Left renal cortex interstitium (tissue), 4 donors: ENCODE data around the gene XPNPEP1. TPM values are rescaled to one million over a fixed set of nuclear protein-coding genes. Genes with fewer than 3 reads are reported as not detected.

ENCODE experiments used
- DNase-seq, 4 donors: peaks; one replicate each; pipeline ENCODE4 v3.0.0-alpha.2; 2013; ENCODE audit warnings: low read depth in 4 of 4, low spot score in 2 of 4, missing footprints in 1 of 4
- polyA plus RNA-seq, 4 donors: library from polyadenylated mRNA; unstranded; fragments of 120-200 nt; gene quantifications; one replicate each; pipeline ENCODE4 v1.2.1, GENCODE V29; 2013; ENCODE audit not compliant: insufficient read length in 4 of 4

XPNPEP1 gene
- polyA plus RNA-seq, 4 donors, result 78.9 to 88.3 (median 83.5) TPM

DNA sequence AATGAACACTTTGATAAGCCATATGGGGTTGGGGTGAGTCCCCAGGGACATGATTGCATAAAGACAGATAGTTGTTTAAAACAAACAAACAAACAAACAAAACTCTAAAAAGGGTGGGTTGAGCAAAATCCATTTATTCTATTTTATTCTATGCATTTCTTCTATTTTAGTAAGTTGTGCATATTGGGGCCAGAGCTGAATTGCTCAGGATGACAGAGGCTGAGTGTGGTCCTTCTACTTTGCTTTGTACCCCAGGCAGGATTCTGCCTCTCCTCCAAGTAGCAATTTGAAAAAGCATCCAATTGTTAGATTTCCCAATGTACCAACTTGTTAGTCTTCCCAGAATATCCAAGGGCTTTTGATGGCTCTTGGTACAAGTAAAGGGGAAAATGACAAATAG lies 29.2 kb upstream of the XPNPEP1 start:
- DNase-seq, result no peak

DNA sequence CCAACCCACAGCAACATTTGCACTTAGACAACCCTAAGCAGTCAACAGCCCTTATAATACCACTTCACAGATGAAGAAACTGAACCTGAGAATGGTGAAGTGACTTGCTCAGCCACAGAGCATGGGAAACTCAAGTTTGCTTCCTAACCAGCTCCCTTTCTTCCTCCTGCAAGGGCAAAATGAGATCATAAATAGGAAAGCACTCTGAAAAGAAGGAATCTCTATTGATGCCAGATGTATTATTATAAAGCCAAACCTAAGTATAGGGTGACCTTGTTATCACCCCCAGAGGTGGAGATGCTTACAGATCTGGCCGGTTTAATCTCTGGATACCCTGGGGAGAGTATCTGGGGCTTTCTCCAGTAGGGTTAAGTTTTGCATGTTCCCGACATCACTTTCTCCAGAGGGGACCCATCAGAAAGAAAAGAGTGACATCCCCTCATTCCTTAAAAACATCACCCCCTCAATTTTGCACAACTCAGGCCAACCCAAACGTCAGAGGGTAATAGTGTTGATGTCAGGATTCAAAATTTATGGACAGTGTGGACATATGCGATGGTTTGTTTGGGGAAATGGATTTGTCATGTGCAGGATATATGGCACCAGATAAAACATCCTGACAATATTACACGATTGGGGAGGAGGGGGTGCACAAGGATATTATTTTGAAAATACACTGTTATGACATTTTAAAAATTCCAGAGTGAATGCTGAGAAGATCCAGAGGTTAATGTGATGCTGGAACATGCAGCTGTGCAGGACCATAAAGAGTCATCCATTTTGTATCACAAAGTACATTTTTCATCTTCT lies 24.0 kb upstream of the XPNPEP1 start:
- DNase-seq, result no peak

DNA sequence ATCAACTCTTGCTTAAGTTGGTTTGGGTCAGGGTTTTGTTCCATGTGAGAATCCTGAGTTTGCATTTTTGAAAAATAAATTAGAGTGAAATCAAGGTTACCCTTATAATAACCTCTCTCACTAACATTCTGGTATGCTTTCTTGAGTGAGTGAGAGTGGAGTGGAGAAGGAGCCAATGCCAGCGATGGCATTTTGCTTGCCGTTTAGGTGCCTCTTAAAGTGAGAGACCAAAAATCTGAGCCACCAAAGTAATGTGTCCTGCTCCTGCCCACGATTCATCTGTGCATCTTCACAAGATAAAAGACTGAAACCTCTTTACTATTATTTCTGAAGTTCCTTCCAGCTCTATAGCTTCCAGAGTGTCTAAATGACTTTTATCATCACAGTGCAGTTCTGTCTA lies 23.4 kb upstream of the XPNPEP1 start:
- no peak for DNase-seq

DNA sequence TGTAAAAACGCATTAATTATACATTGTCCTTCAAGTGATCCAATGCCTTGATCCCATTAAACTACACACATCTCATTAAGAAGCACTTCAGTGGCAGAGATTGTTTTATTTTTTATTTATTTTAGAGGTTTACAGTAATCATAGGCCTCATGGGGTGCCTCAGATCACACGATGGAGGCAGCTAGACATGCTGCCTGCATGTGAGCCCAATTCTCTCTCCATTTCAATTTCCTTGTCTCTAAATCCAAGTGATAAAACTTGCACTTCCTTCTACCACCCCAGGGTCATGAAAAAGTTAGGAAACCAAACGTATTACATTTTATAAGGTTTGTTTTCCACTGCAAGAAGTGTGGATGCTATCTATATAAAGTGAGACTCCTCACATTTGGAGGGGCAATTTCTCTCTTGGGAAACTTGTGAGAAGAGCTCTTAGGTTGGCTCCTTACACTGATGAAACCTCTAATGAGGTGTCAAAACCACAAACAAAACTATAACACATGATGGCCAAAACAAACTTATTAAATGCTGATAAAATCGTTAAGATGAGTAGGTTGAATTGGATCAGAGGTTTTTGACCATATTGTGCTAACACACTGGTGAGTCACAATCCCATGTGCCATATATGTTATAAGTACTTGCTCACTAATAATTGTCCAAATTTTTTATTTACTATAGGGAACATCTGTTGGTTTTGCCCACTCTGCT lies 22.3 kb upstream of the XPNPEP1 start:
- no peak for DNase-seq

DNA sequence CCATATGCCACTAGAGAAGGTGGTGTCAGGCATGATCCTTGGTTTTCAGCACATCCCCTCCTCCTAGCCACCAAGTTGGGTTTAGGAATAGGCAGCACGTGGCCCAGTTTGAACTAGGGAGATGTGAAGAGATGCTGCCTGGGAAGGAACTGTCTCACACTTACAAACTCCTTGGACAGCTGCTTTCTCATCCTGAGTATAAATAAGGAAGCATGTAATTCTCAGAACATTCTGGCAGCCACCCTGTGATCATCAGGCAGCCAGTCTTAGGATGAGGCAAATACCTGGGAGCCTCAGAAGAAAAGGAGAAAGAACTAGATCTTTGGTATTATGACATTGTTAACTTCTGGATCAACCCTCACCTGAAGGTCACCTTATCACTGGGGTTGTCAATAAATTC lies 21.3 kb upstream of the XPNPEP1 start:
- no peak for DNase-seq

DNA sequence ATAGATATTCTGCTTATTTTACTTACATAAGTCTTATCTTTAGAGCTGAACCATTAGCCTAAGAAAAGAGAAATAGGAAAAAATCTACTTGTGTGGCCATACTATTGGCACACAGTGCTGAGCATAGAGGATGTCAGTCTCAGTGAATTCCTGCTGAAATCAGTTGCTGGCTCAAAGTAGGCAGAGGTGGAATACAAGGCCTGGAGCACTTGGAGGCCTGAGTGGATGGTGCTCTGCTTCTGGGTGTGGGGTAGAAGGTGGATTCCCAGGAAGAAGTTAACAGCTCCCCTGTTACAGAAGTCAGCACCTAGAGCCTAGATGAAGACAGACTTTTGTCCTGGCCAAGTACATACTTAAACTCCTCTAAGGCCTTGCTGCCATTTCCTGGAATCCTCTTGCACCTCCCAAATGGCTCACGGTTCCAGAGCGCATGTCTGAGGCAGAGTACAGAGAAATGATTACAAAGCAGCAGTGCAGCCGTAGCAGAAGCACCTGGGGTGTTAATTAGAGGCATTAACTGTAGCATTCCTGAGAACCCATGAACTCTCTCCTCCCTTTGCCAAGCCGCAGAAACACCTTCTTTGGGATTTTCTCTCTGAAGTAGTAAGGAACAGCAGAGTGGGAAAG lies 18.0 kb upstream of the XPNPEP1 start:
- DNase-seq, result no peak

DNA sequence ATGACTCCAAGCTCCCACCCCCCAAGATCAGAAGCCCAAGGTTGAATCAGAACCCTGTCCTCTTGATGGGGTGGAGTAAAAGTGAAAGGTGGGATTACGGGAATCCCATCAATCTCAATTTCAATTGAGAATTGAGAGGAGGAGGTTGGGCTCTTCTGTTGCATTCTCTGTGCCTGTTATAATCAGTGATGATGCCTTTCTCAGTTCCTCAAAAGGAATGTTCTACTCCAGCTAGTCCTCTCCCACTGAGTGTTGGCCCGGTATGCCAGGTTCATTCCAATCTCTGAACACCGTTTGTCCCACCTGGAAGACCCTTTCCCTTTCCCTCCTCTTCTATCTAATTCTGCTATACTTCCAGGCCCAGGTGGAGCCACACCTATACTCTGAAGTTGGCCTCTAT lies 17.2 kb upstream of the XPNPEP1 start:
- no peak for DNase-seq

DNA sequence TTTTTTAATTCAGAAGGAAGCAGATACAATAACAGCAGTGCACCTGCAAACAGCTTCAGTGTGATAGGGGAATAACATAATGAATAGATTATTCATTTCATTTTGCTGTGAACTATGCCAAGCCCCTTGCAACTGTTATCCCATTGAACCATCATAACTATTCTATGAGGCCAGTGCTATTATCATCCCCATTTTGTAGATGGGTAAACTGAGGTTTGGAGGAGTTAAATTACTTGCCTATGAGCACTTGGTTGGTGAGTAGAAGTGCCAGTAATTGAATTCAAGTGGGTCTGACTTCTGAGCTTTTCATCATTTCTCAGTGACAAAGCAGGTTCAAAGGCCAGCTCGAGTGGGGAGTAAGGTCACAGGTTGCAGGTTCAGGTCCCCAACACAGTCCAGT lies 16.8 kb upstream of the XPNPEP1 start:
- no peak for DNase-seq

DNA sequence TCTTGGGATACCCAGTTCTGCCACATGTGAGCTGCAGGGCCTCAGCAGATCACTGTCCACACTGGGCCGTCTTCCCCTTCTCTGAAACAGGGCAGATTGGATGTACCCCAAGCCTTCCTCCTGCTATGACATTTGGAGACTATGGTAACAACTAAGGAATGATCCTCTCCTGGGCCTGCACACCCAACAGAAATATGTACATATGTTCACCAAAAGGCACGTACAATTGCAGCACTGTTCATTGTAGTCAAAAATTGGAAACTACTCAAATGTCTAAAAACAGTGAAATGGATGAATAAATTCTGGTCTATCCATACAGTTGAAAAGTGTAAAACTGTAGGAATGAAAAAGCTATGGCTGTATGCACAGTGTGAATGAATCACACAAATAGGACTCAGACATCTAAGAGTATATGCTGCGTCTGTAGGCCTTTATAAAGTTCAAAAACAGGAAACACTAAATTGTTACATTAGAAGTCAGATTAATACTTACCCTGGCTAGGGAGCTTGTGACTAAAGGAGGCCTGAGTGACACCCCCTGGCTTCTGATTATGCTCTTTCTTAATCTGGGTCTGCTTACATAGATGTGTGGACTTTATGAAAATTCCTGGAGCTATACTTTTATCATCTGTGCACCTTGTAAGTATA lies 16.1 kb upstream of the XPNPEP1 start:
- DNase-seq, result no peak

DNA sequence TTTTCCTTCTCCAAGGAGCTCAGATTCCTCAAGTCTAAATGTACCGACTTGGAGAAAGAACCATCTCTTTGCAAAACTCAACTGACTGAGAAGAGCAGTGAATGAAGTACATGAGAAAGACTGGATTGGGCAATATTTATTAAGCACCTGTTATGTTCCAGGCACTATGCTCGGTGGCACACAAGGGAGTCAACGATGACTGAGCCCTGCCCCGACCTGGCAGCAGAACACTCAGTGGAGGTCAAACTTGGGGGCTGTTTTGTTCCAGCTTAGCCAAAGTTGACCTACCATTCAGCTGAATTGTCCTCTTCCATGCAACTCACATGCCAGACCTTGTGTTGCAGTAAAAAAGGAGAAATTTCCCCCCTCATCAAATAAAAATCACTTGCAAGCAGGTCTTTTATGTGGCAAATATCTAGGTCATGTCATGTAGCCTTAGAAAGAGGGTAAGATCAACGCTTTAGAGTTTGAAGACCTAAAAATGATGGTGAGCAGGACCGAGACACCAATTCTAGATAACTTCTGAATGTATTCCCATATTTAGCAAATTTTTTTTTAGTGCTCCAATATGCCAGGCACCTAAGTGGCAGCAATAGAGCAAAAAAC lies 14.3 kb upstream of the XPNPEP1 start:
- DNase-seq, result no peak

DNA sequence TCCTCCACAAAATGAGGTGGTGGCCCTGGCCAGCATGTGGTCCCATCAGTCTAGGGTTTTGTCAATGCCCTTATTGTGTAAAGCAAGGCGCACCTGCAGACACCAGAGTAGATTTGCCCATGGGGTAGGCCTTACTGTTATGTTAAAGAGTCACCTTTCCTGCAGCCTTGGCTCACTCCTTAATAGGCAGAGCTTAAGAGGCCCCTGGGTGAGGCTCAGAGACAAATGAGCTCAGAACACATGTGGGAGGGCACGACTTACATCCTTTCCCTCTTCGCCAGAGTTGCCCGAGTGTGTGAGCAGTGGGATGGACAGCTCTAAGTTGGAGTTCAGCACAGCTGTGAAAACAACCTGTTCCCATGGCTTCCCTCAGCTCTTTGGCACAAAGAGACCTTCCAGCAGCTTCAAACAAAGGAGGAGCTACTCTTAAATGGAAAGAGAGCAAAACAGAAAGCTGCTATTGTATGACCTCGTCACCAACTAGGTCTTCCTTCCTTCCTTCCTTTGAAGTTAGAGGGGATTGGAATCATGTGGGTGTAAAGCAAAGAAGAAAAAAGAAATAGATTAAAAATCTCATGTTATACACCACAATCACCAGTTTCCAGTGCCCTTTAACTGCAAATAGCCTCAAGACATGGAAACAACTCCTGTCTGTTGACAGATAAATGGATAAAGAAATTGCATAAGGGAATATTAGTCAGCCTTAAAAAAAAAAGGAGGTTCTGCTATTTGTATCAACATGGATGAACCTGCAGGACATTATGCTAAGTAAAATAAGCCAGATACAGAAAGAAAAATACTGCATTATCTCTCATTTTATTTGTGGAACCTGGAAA lies 11.9 kb upstream of the XPNPEP1 start:
- DNase-seq, result no peak

DNA sequence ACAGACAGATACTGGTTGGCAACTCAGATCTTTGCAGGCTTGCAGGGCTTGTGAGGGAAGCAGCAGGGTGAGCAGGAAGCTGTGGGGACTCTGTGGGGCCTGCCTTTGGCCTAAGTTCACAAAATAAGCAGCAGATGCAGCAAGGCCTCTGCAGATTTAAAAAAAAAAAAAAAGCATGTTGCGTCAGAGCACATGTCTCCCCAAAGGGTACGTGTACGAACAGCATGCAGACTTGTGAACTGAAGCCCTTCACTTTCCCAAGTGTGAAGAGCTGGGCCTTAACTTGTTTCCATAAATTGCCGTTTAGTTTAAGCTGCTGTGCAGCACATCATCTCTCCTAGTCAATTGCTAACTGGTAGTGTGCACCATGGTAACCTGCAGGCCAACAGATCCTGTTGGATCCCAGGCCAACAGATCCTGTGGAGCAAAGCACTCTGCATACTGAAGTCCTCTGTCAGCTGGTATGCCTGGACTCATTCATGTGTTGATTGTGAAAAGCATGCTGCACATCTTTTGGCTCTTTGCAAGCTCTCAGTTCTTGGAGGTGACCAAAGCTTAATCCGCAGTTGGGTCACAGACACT lies 10.8 kb upstream of the XPNPEP1 start:
- DNase-seq, result no peak

DNA sequence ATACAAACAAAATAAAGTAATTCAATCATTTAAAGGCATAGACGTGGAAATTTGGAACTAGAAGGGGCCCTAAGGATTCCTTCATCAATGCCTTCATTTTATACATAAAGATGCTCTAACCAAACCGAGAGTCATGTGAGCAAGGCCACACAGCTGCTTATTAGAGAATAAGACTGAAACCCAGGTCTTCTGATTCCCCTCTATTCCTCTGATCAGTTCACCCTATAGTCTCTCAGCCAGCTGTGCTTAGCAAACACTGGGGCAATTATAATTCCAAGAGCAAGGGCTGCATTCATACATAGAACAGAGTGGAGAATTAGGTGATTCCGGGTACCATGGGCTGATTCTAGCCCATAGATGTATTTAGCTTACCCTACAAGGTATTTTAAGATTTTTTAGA lies 9.7 kb upstream of the XPNPEP1 start:
- no peak for DNase-seq

DNA sequence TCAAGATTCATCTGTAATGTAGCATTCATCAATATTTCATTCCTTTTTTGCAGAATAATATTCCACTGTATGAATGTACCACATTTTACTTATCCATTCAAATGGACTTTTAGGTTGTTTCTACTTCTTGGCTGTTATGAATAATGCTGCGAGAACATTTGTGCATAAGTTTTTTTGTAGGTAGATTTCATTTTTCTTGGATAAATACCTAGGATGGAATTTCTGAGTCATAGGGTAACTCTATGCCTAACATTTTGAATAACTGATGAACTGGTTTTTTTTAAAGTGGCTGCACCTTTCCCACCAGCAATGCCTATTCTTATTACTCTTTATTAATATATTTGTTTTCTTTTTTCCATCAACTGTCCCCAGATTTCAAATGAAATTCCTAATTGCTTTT lies 9.1 kb upstream of the XPNPEP1 start:
- DNase-seq, result no peak

DNA sequence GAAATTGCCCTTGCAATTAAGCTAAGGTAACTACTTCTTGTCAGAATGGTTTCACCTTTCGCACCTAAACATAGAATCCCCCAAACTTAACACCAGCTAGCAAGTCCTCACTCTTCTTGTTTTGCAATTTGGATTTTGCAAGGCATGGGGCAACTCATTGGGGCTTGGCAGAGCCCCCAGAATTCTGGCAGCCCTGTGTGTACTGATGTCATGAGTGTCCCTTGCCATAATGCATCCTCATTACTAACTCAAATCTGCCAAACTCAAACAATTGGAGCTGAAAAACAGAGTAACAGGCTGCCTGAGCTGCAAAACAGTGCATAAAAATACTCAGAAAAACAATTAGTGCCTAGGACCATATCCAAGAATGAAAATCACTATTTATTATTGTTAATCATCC lies 7.9 kb upstream of the XPNPEP1 start:
- no peak for DNase-seq

DNA sequence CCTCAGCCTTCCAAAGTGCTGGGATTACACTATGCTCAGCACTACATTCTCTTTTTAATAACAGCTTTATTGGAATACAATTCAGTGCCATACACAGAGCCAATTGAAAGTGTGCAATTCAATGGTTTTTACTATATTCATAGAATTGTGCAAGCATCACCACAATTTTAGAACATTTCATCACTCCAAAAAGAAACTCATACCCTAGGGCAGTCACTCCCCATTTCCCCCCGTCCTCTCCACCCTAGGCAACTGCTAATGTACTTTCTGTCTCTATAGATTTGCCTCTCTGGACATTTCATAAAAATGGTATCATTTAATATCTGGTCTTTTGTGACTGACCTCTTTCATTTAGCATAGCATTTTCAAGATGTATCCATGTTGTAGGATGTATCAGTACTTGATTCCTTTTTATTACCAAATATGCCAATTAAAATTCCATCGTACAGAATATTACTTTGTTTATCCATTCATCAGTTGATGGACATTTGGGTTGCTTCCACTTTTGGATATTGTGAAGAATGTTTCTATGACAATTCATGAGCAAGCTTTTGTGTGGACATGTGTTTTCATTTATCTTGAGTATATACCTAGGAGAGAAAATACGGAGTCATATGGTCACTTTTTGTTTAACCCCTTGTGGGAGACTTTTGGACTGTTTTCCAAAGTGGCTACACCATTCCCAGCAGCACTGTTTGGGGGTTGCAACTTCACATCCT lies 6.3 kb upstream of the XPNPEP1 start:
- DNase-seq, result no peak

DNA sequence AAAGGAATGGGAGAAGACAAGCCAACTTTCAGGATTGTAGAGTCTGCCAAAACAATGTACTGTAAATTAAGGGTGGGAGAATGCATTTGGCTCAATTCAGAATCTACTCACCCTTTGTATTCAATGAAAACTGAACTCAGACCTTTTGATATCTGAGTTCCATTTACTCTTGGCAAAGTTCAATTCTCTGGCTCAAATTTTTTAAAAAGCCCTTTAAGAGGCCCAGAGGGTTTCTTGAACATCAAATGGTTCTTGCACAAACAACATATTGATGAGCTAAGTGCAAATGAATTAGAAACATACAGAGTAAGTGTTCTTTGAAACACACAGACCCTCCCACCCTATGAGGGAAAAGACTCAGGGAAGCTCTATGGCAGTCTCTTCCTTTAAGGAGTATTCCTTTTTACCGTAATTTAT lies 5.2 kb upstream of the XPNPEP1 start:
- no peak for DNase-seq

DNA sequence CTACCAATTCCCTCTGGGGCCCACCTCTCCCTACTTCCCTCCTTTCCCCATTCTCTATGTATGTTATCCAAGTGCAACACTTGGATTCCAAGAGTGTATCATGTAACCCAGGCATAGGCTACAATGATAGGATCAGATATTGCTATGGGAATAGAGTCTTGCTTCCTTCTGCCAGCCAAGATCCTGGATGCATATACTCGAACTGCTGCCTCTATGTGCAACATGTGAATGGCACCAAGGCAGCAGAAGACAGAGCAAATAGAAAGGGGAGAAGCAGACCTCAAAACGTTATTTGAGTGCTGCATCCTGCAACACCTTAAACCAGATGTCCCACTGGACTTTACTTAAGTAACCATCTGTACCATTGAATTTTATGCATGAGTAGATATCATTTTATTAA lies 3.5 kb upstream of the XPNPEP1 start:
- no peak for DNase-seq
